Uterus (tissue), 2 donors: ENCODE results near the gene BPIFA2.

ENCODE experiments used
- POLR2A ChIP-seq, 2 donors: fragments of 450-650 bp; IDR thresholded peaks; one replicate each; pipeline ENCODE4 v1.6.1; 2016; ENCODE audit warnings: antibody characterized with exemption in 2 of 2, mild to moderate bottlenecking in 1 of 2, moderate library complexity in 1 of 2
- TF ChIP-seq, protein P1 (sequence below), 4 experiments: fragments of 200-600 bp in 2 of 4; fragments of 450-650 bp in 2 of 4; sonication (generic) in 2 of 4; IDR thresholded peaks; one replicate each; pipeline ENCODE4 v1.5.1; 2016 to 2019; ENCODE audit warnings: antibody characterized with exemption in 4 of 4, mild to moderate bottlenecking in 2 of 4, moderate library complexity in 1 of 4

DNA sequence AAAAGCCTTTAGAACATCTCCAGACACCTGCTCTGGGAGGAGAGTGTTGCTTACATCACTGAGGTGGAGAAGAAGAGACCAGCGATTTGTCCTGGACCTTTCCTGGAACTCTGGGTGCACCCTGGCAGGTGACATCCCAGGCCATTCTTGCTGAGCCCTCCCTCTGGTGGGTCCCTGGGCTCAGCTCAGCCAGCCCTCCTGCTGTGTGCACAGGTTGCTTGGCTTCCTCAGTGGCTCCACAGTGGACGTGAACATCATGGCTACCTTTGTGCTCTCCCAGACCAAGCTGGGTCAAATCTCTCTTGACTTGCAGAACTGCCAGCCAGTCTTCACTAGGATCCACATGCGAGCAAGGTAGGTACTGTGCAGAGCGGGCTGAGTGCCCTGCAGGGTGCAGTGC is 19.9 kb upstream of the BPIFA2 start:
- TF ChIP-seq, protein P1, sequence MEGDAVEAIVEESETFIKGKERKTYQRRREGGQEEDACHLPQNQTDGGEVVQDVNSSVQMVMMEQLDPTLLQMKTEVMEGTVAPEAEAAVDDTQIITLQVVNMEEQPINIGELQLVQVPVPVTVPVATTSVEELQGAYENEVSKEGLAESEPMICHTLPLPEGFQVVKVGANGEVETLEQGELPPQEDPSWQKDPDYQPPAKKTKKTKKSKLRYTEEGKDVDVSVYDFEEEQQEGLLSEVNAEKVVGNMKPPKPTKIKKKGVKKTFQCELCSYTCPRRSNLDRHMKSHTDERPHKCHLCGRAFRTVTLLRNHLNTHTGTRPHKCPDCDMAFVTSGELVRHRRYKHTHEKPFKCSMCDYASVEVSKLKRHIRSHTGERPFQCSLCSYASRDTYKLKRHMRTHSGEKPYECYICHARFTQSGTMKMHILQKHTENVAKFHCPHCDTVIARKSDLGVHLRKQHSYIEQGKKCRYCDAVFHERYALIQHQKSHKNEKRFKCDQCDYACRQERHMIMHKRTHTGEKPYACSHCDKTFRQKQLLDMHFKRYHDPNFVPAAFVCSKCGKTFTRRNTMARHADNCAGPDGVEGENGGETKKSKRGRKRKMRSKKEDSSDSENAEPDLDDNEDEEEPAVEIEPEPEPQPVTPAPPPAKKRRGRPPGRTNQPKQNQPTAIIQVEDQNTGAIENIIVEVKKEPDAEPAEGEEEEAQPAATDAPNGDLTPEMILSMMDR (IDR thresholded peaks at IDR 0.05), result no peak
- TF ChIP-seq POLR2A (IDR thresholded peaks at IDR 0.05), result no peak
